D721Med (cell line): Measurements from ENCODE around the gene NGF.

ENCODE experiments used
- DNase-seq: peaks from one replicate; pipeline ENCODE4 v3.0.0; 2011; ENCODE audit warnings: low spot score; ENCODE audit not compliant: insufficient read length
- FAIRE-seq: peaks from 2 replicates; lab custom pipeline; 2011; peaks lifted over from hg19 to GRCh38; lab: Jason Lieb, UNC
- TF ChIP-seq, protein P1 (sequence below): IDR thresholded peaks from 2 replicates; pipeline ENCODE4 v1.5.1; 2012; ENCODE audit warnings: mild to moderate bottlenecking, control low read depth; ENCODE audit not compliant: insufficient read depth; ENCODE audit errors: missing control alignments

The NGF gene

DNA sequence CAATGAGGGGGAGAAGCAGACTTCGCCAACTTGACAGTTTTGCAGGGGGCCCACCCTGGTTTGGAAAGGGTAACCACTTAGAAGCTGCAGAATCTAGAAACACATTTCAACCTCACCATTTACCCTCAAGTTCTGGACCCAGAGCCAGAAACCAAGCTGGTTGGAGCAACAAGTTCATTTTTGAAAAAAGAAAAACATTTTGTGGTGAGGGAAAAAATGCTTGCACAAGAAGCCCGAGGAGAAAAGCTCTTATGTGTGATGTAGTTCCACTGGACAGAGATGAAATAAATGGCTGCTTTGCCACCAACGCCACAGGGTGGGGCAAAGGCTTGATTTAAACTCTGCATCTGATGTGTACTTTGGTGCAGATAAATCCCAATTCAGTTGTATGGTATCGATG lies 10.6 kb upstream of the NGF start:
- TF ChIP-seq, protein P1, sequence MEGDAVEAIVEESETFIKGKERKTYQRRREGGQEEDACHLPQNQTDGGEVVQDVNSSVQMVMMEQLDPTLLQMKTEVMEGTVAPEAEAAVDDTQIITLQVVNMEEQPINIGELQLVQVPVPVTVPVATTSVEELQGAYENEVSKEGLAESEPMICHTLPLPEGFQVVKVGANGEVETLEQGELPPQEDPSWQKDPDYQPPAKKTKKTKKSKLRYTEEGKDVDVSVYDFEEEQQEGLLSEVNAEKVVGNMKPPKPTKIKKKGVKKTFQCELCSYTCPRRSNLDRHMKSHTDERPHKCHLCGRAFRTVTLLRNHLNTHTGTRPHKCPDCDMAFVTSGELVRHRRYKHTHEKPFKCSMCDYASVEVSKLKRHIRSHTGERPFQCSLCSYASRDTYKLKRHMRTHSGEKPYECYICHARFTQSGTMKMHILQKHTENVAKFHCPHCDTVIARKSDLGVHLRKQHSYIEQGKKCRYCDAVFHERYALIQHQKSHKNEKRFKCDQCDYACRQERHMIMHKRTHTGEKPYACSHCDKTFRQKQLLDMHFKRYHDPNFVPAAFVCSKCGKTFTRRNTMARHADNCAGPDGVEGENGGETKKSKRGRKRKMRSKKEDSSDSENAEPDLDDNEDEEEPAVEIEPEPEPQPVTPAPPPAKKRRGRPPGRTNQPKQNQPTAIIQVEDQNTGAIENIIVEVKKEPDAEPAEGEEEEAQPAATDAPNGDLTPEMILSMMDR, result no peak
- DNase-seq, result no peak
- FAIRE-seq, result no peak

DNA sequence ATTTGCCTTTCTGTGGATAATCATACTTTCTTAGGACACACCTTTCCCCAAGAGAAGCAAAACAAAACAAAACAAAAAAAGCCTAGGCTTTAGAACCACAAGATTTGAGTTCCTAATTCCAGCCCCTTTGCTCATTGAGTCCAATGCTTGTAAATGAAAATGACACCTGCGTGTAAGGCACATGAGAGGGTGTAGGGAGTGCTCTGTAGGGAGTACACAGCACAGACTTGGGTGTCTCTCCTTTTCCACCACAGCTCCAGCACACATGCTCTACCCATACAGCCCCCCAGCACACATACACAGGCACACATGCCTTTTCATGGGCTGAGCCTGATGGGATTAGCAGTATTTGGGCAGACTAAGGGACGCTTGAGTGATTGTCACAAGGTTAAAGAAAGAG lies 9.2 kb upstream of the NGF start:
- FAIRE-seq (no peak), DNase-seq (no peak)
- TF ChIP-seq, protein P1, result no peak

DNA sequence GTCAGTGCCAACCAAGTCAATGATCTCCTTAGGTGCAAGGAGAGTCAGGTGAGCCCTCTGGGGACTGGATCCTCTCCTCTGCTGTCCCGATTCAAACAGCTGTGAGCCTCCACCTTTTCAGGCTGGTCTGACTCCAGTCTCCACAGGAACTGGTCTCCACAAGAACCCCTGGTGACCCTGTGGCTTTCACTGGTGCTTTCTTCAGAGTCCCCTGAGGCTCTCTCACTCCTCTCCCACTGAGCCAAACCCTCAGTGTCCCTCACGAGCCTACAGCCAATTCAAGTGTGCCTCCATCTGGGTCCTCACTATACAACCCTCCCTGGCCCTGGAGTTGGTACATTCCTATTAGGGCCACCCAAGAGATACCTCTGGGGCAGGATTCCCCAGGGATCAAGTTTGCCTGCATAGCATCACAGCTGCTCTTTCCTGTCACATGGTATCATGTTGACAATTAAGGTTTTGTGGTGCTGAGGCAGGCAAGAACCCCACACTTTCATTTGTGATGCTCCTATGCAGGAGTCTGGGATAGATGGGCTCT lies 5.2 kb upstream of the NGF start:
- no peak for DNase-seq
- FAIRE-seq, result no peak
- TF ChIP-seq, protein P1, result no peak

DNA sequence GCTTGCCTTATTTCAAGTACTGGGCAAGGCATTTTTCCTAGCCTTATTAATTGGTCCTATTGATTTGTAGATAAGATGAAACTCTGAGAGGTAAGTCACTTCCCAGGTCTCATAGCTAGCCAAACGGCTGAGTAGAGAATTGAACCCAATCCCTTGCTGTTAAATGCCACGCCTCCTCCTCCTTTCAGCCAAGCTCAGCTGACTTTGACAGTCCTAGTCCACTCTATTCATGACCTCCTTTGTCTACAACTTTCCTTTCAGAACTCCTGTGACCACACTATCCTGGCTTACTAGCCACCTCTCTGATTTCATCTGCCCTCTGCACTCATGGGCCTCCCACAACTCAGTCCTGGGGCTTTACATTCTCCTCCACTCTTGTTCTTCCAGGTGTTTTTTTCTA lies 3.9 kb upstream of the NGF start:
- DNase-seq (no peak), FAIRE-seq (no peak)
- TF ChIP-seq, protein P1, result no peak

DNA sequence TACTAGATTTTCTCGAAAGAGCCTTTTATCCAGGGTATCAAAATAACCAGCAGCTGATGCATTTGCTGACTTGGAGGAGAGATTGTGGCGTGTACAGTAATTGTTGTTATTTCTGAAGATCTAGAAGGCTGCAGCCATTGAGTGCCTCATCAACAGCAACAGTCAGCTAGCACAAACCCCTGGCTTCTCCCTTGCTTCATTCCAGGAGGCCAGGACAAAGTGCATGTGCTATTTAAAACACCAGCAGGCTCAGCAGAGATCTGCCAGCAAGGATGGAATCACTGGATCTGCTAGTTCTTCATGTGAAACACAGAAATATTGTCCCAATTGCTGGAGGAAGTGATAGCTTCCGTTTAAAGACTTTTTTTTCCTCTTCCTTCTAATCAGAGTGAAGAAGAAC lies 2.8 kb upstream of the NGF start:
- TF ChIP-seq, protein P1, result no peak
- FAIRE-seq, result no peak
- no peak for DNase-seq

DNA sequence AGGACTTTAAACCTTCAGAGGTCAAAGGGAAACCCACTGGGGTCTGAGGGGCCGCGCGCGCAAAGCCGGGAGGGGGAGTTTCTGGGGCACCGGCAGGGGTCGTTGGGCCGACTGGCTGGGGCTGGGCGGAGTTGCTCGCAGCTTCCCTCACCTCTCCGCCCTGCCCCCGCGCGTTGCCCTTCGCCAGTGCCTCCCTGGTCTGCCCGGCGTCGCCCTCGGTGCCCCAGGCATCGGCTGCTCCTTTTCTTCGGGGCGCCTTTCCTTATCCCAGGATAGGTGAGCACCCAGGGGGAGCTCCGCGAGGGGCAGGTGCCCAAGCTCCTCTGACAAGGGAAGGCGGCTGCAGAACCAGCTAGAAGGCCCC lies 390 bp upstream of the NGF start:
- DNase-seq (no peak), FAIRE-seq (no peak)
- TF ChIP-seq, protein P1, result no peak

DNA sequence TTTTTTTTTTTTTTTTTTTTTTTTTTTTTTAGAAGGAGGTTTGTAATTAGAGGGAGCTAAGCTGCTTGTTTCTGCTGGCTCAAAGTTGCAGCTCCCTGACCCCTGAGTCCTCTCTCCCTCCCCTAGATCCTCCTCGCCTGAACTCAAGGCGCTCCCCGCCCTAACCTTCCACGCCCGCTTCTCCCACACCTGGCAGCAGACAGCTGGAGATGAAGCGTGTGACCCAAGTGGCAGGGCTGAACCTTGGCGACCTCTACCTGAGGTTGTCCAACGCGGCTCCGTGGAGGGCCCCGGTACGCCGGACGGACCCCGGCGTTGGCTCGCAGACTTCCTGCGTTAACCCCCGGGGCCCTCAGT lies 795 bp downstream of the NGF start:
- DNase-seq (peak; percentile 31), FAIRE-seq (no peak)
- TF ChIP-seq, protein P1, result no peak
